ENCODE measurements around the gene CDH15. TPM values are rescaled to one million over a fixed set of nuclear protein-coding genes. Genes with fewer than 3 reads are reported as not detected.

The CDH15 gene
- total RNA-seq, 1 donor, result under 0.01 TPM

DNA sequence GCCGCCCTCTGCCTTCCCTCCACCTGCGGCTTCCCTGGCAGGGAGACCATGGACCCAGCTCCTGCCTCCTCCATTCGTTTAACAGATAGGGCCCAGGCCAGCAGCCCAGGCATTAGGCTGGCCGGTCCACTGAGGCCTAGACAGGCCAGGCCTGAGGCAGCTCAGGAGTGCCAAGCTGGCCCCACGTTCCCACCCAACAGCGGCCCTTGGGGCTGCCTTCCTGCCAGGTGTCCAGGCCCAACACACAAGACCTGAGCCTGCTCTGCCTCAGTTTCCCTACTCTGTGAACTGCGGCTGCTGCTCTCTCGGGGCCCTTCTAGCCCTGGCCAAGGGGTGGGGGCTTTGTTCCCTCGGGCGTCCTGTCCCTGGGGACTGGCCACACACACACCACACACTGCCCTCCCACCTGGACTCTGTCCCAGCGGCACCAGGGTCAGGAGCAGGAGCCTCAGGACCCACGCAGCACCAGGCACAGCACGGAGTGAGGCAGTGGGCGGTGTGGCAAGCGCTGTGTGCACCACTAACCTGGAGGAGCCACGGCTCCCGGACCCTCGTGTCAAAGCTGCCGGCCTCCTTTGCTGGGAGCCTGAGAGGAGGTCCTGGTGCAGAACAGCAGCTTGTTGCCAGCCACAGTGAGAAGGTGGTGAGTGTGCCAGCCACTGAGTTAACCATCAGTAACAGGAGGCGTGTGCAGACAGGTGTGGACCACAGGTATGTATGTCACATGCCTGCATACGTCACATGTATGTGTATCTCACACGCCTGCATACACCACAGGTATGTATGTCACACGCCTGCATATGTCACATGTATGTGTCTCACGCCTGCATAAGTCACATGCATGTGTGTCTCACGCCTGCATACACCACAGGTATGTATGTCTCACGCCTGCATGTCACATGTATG, 14.6 kb upstream of the CDH15 start:
- no peak for DNase-seq (ENCODE audit: low read depth)
- TF ChIP-seq, protein P1, sequence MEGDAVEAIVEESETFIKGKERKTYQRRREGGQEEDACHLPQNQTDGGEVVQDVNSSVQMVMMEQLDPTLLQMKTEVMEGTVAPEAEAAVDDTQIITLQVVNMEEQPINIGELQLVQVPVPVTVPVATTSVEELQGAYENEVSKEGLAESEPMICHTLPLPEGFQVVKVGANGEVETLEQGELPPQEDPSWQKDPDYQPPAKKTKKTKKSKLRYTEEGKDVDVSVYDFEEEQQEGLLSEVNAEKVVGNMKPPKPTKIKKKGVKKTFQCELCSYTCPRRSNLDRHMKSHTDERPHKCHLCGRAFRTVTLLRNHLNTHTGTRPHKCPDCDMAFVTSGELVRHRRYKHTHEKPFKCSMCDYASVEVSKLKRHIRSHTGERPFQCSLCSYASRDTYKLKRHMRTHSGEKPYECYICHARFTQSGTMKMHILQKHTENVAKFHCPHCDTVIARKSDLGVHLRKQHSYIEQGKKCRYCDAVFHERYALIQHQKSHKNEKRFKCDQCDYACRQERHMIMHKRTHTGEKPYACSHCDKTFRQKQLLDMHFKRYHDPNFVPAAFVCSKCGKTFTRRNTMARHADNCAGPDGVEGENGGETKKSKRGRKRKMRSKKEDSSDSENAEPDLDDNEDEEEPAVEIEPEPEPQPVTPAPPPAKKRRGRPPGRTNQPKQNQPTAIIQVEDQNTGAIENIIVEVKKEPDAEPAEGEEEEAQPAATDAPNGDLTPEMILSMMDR (IDR thresholded peaks at IDR 0.05; ENCODE audit: insufficient read depth, low read depth, low read length), result no peak
- no peak overlapping the region for H3K4me3 ChIP-seq (ENCODE audit: low read depth, low read length)

DNA sequence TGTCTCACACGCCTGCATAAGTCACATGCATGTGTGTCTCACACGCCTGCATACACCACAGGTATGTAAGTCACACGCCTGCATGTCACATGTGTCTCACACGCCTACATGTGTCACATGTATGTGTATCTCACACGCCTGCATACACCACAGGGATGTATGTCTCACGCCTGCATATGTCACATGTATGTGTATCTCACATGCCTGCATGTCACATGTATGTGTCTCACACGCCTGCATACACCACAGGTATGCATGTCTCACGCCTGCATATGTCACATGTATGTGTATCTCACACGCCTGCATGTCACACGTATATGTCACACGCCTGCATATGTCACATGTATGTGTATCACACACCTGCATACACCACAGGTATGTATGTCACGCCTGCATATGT, 13.8 kb upstream of the CDH15 start:
- no peak overlapping the region for H3K4me3 ChIP-seq (ENCODE audit: low read depth, low read length)
- TF ChIP-seq, protein P1 (IDR thresholded peaks at IDR 0.05; ENCODE audit: insufficient read depth, low read depth, low read length), result no peak
- no peak for DNase-seq (ENCODE audit: low read depth)

DNA sequence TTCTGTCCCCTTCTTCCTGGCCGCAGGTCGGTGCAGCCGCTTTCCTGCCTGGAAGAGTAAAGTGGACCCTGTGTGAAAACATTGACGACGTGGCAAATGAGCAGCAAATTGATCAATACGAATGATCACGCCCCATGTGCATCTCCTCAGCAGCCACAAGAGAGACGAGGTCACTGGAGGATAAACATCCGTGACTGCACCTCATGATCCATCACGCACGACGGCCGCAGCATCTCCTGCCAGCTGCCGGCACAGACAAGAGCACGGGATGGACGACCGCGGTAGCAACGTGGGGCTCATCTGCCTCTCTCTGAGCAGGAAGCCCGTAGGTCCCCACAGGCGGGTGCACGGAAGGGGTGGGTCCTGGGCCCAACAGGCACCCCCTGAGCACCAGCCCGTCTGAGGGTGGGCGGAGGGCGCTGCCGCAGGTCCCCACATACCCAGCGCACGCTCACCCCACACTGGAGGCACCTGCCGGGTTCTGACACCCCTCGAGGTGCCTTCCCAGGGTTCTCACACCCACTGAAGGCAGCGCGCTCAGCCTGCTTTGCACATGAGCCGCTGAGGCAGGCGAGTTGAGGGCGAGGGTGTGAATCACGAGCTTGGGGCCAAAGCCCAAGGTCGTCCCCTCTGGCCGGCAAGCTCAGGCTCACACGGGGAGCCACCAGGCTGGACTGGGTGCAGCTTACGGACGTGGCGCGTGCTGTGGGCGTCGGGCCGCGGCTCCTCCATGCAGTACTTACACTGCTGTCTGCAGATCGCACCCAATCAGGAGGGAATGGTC, 12.3 kb upstream of the CDH15 start:
- no peak overlapping the region for H3K4me3 ChIP-seq (ENCODE audit: low read depth, low read length)
- no peak for DNase-seq (ENCODE audit: low read depth)
- TF ChIP-seq, protein P1 (IDR thresholded peaks at IDR 0.05; ENCODE audit: insufficient read depth, low read depth, low read length), result no peak

- H3K4me3 ChIP-seq (ENCODE audit: low read depth, low read length), result no peak overlapping the region
- TF ChIP-seq, protein P1 (IDR thresholded peaks at IDR 0.05; ENCODE audit: insufficient read depth, low read depth, low read length), result no peak
- DNase-seq (ENCODE audit: low read depth), result no peak
Observed at GRCh38 chr16:89159850-89160354, 11.6 kb upstream of the CDH15 start.

DNA sequence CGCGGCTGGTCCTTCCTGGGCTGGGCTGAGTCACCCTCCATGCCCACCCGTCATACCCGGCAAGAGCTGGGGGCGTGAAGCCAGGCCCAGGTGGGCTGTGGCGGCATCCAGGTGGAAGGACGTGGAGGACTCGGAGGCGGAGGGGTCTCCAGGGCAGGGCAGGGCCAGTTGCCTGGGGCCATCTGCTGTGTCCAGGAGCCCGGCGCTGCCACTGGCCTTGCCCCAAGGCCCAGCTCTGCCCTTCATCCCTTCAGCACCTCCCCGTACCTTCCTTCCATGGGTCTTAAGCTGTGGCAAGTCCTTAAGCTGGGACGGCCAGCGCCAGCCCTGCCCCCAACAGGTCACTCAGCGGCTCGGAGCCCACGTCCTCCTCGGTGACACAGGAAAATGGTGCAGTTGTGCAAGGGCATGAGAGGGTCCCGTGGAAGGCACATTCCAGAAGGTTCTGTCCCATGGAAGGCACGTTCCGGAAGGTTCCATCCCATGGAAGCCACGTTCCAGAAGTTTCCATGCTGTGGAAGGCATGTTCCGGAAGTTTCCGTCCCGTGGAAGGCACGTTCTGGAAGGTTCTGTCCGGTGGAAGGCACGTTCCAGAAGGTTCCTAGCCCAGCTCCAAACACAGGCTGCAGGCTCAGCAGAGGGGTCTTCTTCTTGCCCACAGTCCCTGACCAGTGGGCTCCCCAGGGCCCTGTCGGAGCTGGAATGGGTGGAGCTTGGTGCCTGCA, 10.4 kb upstream of the CDH15 start:
- H3K4me3 ChIP-seq (ENCODE audit: low read depth, low read length), result no peak overlapping the region
- DNase-seq (ENCODE audit: low read depth), result no peak
- TF ChIP-seq, protein P1 (IDR thresholded peaks at IDR 0.05; ENCODE audit: insufficient read depth, low read depth, low read length), result no peak
